ENCODE results near the gene SLC10A7.

The SLC10A7 gene

GRCh38 chr4:146343776-146344175 lies 178.0 kb downstream of the SLC10A7 start:
- DNase-seq: no peak

- DNase-seq: no peak
Measured at GRCh38 chr4:146343199-146343598, 178.5 kb downstream of the SLC10A7 start.

GRCh38 chr4:146342600-146343192 lies 179.0 kb downstream of the SLC10A7 start:
- DNase-seq: peak; percentile 46

- DNase-seq: peak; percentile 42
Measured at GRCh38 chr4:146340798-146341197, 180.9 kb downstream of the SLC10A7 start.

- peak; percentile 27 for DNase-seq
Measured at GRCh38 chr4:146338512-146338911, 183.2 kb downstream of the SLC10A7 start.

GRCh38 chr4:146336410-146336807 lies 185.3 kb downstream of the SLC10A7 start:
- DNase-seq: no peak

GRCh38 chr4:146335763-146336409 lies 185.9 kb downstream of the SLC10A7 start:
- no peak for DNase-seq

GRCh38 chr4:146334862-146335449 lies 186.8 kb downstream of the SLC10A7 start:
- DNase-seq: no peak

- DNase-seq: no peak
Measured at GRCh38 chr4:146333895-146334262, 187.9 kb downstream of the SLC10A7 start.

GRCh38 chr4:146333187-146333894 lies 188.4 kb downstream of the SLC10A7 start:
- peak; percentile 90 for DNase-seq

- peak; percentile 34 for DNase-seq
Measured at GRCh38 chr4:146330392-146330791, 191.3 kb downstream of the SLC10A7 start.

- DNase-seq: peak; percentile 85
Measured at GRCh38 chr4:146329050-146329716, 192.6 kb downstream of the SLC10A7 start.

- no peak for DNase-seq
Measured at GRCh38 chr4:146327859-146328650, 193.7 kb downstream of the SLC10A7 start.

GRCh38 chr4:146318894-146319293 lies 202.8 kb downstream of the SLC10A7 start:
- no peak for DNase-seq

- DNase-seq: no peak
Measured at GRCh38 chr4:146317783-146318182, 204.0 kb downstream of the SLC10A7 start.

GRCh38 chr4:146315184-146315583 lies 206.6 kb downstream of the SLC10A7 start:
- no peak for DNase-seq

- no peak for DNase-seq
Measured at GRCh38 chr4:146311238-146311970, 210.3 kb downstream of the SLC10A7 start.

- no peak for DNase-seq
Measured at GRCh38 chr4:146310319-146311021, 211.3 kb downstream of the SLC10A7 start.

GRCh38 chr4:146308951-146309350 lies 212.8 kb downstream of the SLC10A7 start:
- DNase-seq: peak; percentile 18

- DNase-seq: no peak
Measured at GRCh38 chr4:146302822-146303221, 218.9 kb downstream of the SLC10A7 start.

GRCh38 chr4:146299607-146300006 lies 222.1 kb downstream of the SLC10A7 start:
- no peak for DNase-seq

Data from fibroblast of upper back skin (primary cell).